ENCODE data around the gene GPSM1. TPM values are rescaled to one million over a fixed set of nuclear protein-coding genes. Genes with fewer than 3 reads are reported as not detected.

The GPSM1 gene
- total RNA-seq, 1 experiment from 2014 or later, result 24.7 TPM

DNA sequence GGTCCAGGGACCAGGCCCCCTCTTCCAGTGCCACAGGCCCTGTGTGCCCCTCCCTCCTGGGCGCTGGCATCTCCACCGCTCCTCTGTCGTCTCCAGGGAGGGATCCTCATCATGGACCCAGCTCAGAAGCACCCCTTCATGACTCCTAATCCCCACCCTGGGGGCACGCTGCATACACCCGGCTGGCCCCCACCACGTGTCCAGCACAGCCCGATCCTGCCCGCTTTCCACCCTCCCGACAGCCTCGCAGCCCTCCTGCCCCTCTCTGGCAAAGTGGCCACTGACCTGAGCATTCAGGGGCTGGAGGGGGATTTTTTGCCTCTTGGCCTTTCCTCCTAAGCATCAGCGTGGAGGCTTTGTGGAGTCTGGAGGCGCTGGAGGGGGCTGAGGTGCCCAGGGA, 24.8 kb upstream of the GPSM1 start:
- Mint-ChIP-seq H3K9me3 (no peaks in the 10 kb centered on the region), H3K27ac (no peak overlapping the region; a peak in 1 of 7 replicates)
- no CpG with 5 or more reads among the region's 12 CpGs for WGBS (ENCODE audit: extremely low coverage, insufficient read length, low lambda C conversion rate)

More for the DNA sequence above, 24.8 kb upstream of the GPSM1 start:
- Histone ChIP-seq H2BK20ac (ENCODE audit: low read depth, low read length, poor library complexity, severe bottlenecking) (no peak overlapping the region), H3K14ac (ENCODE audit: insufficient read depth, low read length) (no peak overlapping the region), H2AK5ac (ENCODE audit: insufficient read length, low read length) (no peak overlapping the region), H3K4ac (ENCODE audit: low read depth, low read length) (no peak overlapping the region), H4K20me1 (ENCODE audit: control insufficient read depth, insufficient read depth, insufficient read length) (no peaks in the 10 kb centered on the region), H3K18ac (ENCODE audit: insufficient read length, low read depth, low read length) (no peak overlapping the region), H3K4me2 (ENCODE audit: insufficient read depth, insufficient read length, low read length) (no peak overlapping the region), H2BK120ac (ENCODE audit: low read depth, low read length, poor library complexity, severe bottlenecking) (no peak overlapping the region), H4K91ac (ENCODE audit: insufficient read length, low read depth, low read length) (no peak overlapping the region), H3K27me3 (ENCODE audit: insufficient read depth, low read length) (no peaks in the 10 kb centered on the region), H2BK15ac (ENCODE audit: low read depth, low read length) (no peak overlapping the region), H3K56ac (ENCODE audit: insufficient read length, low read depth, low read length) (no peak overlapping the region), H3K4me1 (ENCODE audit: insufficient read depth, low read length) (no peaks in the 10 kb centered on the region), H3K27ac (ENCODE audit: insufficient read length, low read depth, low read length) (no peak overlapping the region), H4K5ac (ENCODE audit: insufficient read length, low read depth, low read length) (no peak overlapping the region), H3K9me3 (ENCODE audit: control insufficient read depth, low read depth, low read length) (no peaks in the 10 kb centered on the region), H3T11ph (ENCODE audit: low read length) (no peak overlapping the region), H3K79me2 (ENCODE audit: insufficient read depth, low read length) (no peaks in the 10 kb centered on the region), H3K23me2 (ENCODE audit: insufficient read length, low read depth, low read length, poor library complexity, severe bottlenecking) (no peaks in the 10 kb centered on the region), H3K23ac (ENCODE audit: insufficient read length, low read depth, low read length) (no peak overlapping the region), H4K8ac (replicated peaks; ENCODE audit: insufficient read length, low read depth, low read length) (no peak overlapping the region), H2AFZ (ENCODE audit: low read length) (no peak overlapping the region), H3K79me1 (ENCODE audit: insufficient read depth, low read depth, low read length, poor library complexity, severe bottlenecking) (no peaks in the 10 kb centered on the region), H3K9ac (ENCODE audit: extremely low read depth, insufficient read length, low read length) (no peak overlapping the region), H2BK5ac (ENCODE audit: insufficient read length, low read length) (no peak overlapping the region), H2BK12ac (ENCODE audit: insufficient read length, low read depth, low read length) (no peak overlapping the region)
- peaks cover 3% of the 10 kb centered on the region in 2 experiments; a peak in 3 of 4 replicates for H3K4me1 Mint-ChIP-seq
- TF ChIP-seq, protein P1, sequence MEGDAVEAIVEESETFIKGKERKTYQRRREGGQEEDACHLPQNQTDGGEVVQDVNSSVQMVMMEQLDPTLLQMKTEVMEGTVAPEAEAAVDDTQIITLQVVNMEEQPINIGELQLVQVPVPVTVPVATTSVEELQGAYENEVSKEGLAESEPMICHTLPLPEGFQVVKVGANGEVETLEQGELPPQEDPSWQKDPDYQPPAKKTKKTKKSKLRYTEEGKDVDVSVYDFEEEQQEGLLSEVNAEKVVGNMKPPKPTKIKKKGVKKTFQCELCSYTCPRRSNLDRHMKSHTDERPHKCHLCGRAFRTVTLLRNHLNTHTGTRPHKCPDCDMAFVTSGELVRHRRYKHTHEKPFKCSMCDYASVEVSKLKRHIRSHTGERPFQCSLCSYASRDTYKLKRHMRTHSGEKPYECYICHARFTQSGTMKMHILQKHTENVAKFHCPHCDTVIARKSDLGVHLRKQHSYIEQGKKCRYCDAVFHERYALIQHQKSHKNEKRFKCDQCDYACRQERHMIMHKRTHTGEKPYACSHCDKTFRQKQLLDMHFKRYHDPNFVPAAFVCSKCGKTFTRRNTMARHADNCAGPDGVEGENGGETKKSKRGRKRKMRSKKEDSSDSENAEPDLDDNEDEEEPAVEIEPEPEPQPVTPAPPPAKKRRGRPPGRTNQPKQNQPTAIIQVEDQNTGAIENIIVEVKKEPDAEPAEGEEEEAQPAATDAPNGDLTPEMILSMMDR (conservative IDR thresholded peaks at IDR 0.05), result no peak
- no peak for DNase-seq
- no peak overlapping the region for H3K4me3 Mint-ChIP-seq
- no peaks in the 10 kb centered on the region for H3K36me3 Mint-ChIP-seq (ENCODE audit: insufficient read depth in 1 of 3, low read depth in 3 of 3)
- H3K27me3 Mint-ChIP-seq (ENCODE audit: low read depth), result no peaks in the 10 kb centered on the region
